ENCODE results near the gene C22orf23. TPM values are rescaled to one million over a fixed set of nuclear protein-coding genes. Genes with fewer than 3 reads are reported as not detected.

Gene C22orf23
- total RNA-seq, 1 experiment from 2014 or later = 0.47 TPM

DNA sequence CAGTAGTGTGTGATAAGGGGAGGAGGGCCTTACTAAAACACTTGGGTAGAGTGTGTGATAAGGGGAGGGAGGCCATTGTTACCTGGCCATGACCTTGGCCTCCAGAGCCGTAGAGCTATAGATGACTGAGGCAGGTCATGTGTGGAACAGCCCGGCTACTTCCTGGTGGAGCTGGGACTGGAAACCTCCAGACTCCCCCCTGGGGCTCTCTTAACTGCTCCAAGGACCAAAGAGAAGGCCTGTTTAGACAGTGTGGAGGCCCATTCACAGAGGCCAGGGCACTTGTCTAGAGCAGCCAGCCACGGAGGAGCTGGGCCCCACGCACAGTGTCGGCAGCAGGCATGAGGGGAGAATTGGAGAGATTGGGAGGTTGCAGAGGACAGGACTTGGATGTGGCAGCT lies 59.8 kb downstream of the C22orf23 start (continued):
- TF ChIP-seq SP1 (IDR thresholded peaks at IDR 0.05; ENCODE audit: low read depth) (no peak), YY1 (IDR thresholded peaks at IDR 0.05; ENCODE audit: extremely low read depth, insufficient replicate concordance, low read depth, low read length) (no peak), CBX3 (IDR thresholded peaks at IDR 0.05; ENCODE audit: low read depth) (no peak), SIN3A (IDR thresholded peaks at IDR 0.05; ENCODE audit: low read depth) (no peak), ELF1 (IDR thresholded peaks at IDR 0.05; ENCODE audit: borderline replicate concordance, low read depth) (no peak), EGR1 (IDR thresholded peaks at IDR 0.05; ENCODE audit: low read depth) (no peak)

Small RNA genes lying within 50 kb of the gene (microRNA-seq; reads per million reads assigned to microRNA genes)
- gene MIR4534 (ENCODE audit: borderline number of aligned reads) (not detected), gene MIR6820 (ENCODE audit: borderline number of aligned reads) (3.2 reads per million)

Other genes starting within 250 kb of the C22orf23 start
- gene GCAT, start 145.7 kb downstream of the C22orf23 start, total RNA-seq (2021; ENCODE audit: unreplicated experiment) = 88.7 TPM
- gene GALR3, start 130.2 kb downstream of the C22orf23 start, total RNA-seq (2021; ENCODE audit: unreplicated experiment) = 0.32 TPM
- gene ANKRD54, start 109.3 kb downstream of the C22orf23 start, total RNA-seq (2021; ENCODE audit: unreplicated experiment) = 29.8 TPM
- 687 TPM for gene EIF3L, start 104.2 kb downstream of the C22orf23 start, total RNA-seq (2021; ENCODE audit: unreplicated experiment)
- 35.2 TPM for gene MICALL1, start 47.3 kb downstream of the C22orf23 start, total RNA-seq (2021; ENCODE audit: unreplicated experiment)
- 107 TPM for gene POLR2F, start 98 bp upstream of the C22orf23 start, total RNA-seq (2021; ENCODE audit: unreplicated experiment)
- not detected for gene SOX10, start 31.0 kb upstream of the C22orf23 start, total RNA-seq (2021; ENCODE audit: unreplicated experiment)
- gene PICK1, start 103.8 kb upstream of the C22orf23 start, total RNA-seq (2021; ENCODE audit: unreplicated experiment) = 40.0 TPM
- gene SLC16A8, start 130.6 kb upstream of the C22orf23 start, total RNA-seq (2021; ENCODE audit: unreplicated experiment) = not detected
- gene BAIAP2L2, start 157.1 kb upstream of the C22orf23 start, total RNA-seq (2021; ENCODE audit: unreplicated experiment) = 1.0 TPM
- 36.0 TPM for gene PLA2G6, start 228.2 kb upstream of the C22orf23 start, total RNA-seq (2021; ENCODE audit: unreplicated experiment)
- 26.0 TPM for gene MAFF, start 248.4 kb upstream of the C22orf23 start, total RNA-seq (2021; ENCODE audit: unreplicated experiment)